H1 (cell line): ENCODE data around the gene PTTG1IP2. TPM values are rescaled to one million over a fixed set of nuclear protein-coding genes. Genes with fewer than 3 reads are reported as not detected.

ENCODE experiments used
- CTCF ChIA-PET: fragments of 300-600 bp; sonication (Branson Sonifier 250); formaldehyde crosslinking; loops from one replicate; lab custom pipeline; 2021; ENCODE audit not compliant: partially characterized antibody; lab: Charles Lee
- POLR2A ChIA-PET: fragments of 300-600 bp; sonication (Branson Sonifier 250); formaldehyde crosslinking; loops from one replicate; lab custom pipeline; 2021; ENCODE audit warnings: inconsistent platforms; ENCODE audit not compliant: partially characterized antibody; lab: Charles Lee
- DNase-seq, 2 experiments: peaks; one replicate each; pipeline versions ENCODE4 v3.0.0 to v3.0.0-alpha.2; 2010 to 2022; ENCODE audit warnings: low spot score in 2 of 2, low read depth in 1 of 2, mixed read lengths in 1 of 2
- FAIRE-seq: peaks from 2 replicates; lab custom pipeline; 2011; peaks lifted over from hg19 to GRCh38; lab: Jason Lieb, UNC
- H2AFZ ChIP-seq: 2 replicates; pipeline ENCODE4 v1.8.1; 2012; ENCODE audit warnings: low read length, inconsistent platforms
- H2AK5ac ChIP-seq: 2 replicates; pipeline ENCODE4 v1.6.1; 2013; ENCODE audit warnings: low read depth, low read length
- H2BK120ac ChIP-seq: replicated peaks from 2 replicates; pipeline ENCODE3; 2013; ENCODE audit warnings: low read depth, low read length, inconsistent platforms
- H2BK12ac ChIP-seq: 2 replicates; pipeline ENCODE4 v1.6.1; 2013; ENCODE audit warnings: low read depth, low read length
- H2BK15ac ChIP-seq: 2 replicates; pipeline ENCODE4 v1.6.1; 2013; ENCODE audit warnings: low read length
- H2BK20ac ChIP-seq: 2 replicates; pipeline ENCODE4 v1.6.1; 2013; ENCODE audit warnings: low read length
- H2BK5ac ChIP-seq: 2 replicates; pipeline ENCODE4 v1.6.1; 2013; ENCODE audit warnings: low read depth, low read length
- H3K14ac ChIP-seq: 2 replicates; pipeline ENCODE4 v1.6.1; 2013; ENCODE audit warnings: inconsistent platforms; ENCODE audit not compliant: insufficient read length
- H3K18ac ChIP-seq: 2 replicates; pipeline ENCODE4 v1.6.1; 2013; ENCODE audit warnings: low read length; ENCODE audit errors: extremely low read depth
- H3K23ac ChIP-seq: 2 replicates; pipeline ENCODE4 v1.6.1; 2013; ENCODE audit warnings: inconsistent platforms; ENCODE audit not compliant: insufficient read length
- H3K23me2 ChIP-seq: 2 replicates; pipeline ENCODE4 v1.6.1; 2013; ENCODE audit warnings: low read depth, low read length
- H3K27ac ChIP-seq: 2 replicates; pipeline ENCODE4 v1.6.1; 2011; ENCODE audit warnings: low read depth, low read length, inconsistent platforms
- H3K27me3 ChIP-seq, 4 experiments: replicated peaks in 1 of 4; 1 replicate in 1 of 4; 2 replicates in 3 of 4; pipeline versions ENCODE4 v1.6.1 to v1.8.1; 2011 to 2013; ENCODE audit warnings: low read length in 3 of 4, mild to moderate bottlenecking in 3 of 4, inconsistent platforms in 2 of 4, mixed read lengths in 2 of 4, moderate library complexity in 1 of 4; ENCODE audit not compliant: control insufficient read depth in 3 of 4, insufficient read depth in 3 of 4; ENCODE audit errors: extremely low read depth in 1 of 4
- H3K36me3 ChIP-seq, 4 experiments: 2 replicates each; pipeline versions ENCODE4 v1.6.1 to v1.8.1; 2011 to 2013; ENCODE audit warnings: mild to moderate bottlenecking in 4 of 4, low read length in 3 of 4, moderate library complexity in 2 of 4, control low read depth in 1 of 4, inconsistent platforms in 1 of 4; ENCODE audit not compliant: insufficient read depth in 4 of 4, control insufficient read depth in 2 of 4
- H3K4ac ChIP-seq: replicated peaks from 2 replicates; pipeline ENCODE3; 2013; ENCODE audit warnings: low read length, low read depth, mixed read lengths, inconsistent platforms; ENCODE audit not compliant: insufficient read length
- H3K4me1 ChIP-seq, 4 experiments: replicated peaks in 1 of 4; 1 replicate in 1 of 4; 2 replicates in 3 of 4; pipeline versions ENCODE4 v1.6.1 to v1.8.1; 2011 to 2013; ENCODE audit warnings: low read length in 3 of 4, inconsistent platforms in 2 of 4, mixed read lengths in 1 of 4; ENCODE audit not compliant: insufficient read depth in 4 of 4, control insufficient read depth in 3 of 4
- H3K4me2 ChIP-seq, 2 experiments: 2 replicates each; pipeline versions ENCODE4 v1.6.1 to v1.8.1; 2011 to 2013; ENCODE audit warnings: low read depth in 2 of 2, low read length in 2 of 2, control low read depth in 1 of 2, inconsistent platforms in 1 of 2, mild to moderate bottlenecking in 1 of 2; ENCODE audit not compliant: insufficient read depth in 1 of 2
- H3K4me3 ChIP-seq, 4 experiments: fragments of 200-600, 300-600 bp in 1 of 4; sonication (generic), shearing (Covaris generic), sonication (Bioruptor Twin) in 1 of 4; 2 replicates each; pipeline versions ENCODE4 v1.5.1 to v1.8.1; 2011 to 2016; ENCODE audit warnings: low read length in 4 of 4, low read depth in 3 of 4, control low read depth in 2 of 4, inconsistent platforms in 2 of 4, mild to moderate bottlenecking in 2 of 4, mixed read lengths in 1 of 4, moderate library complexity in 1 of 4; ENCODE audit not compliant: insufficient read depth in 2 of 4; ENCODE audit errors: extremely low read depth in 1 of 4
- H3K56ac ChIP-seq: replicated peaks from 2 replicates; pipeline ENCODE3; 2013; ENCODE audit warnings: low read depth, mild to moderate bottlenecking, mixed read lengths, low read length, inconsistent platforms; ENCODE audit not compliant: insufficient read length
- H3K79me1 ChIP-seq: 2 replicates; pipeline ENCODE4 v1.6.1; 2013; ENCODE audit warnings: low read depth, low read length, control low read depth
- H3K79me2 ChIP-seq, 2 experiments: 2 replicates each; pipeline versions ENCODE4 v1.6.1 to v1.8.1; 2012 to 2013; ENCODE audit warnings: low read length in 2 of 2, mild to moderate bottlenecking in 2 of 2, inconsistent platforms in 1 of 2; ENCODE audit not compliant: insufficient read depth in 2 of 2, control insufficient read depth in 1 of 2
- H3K9ac ChIP-seq, 4 experiments: replicated peaks in 1 of 4; 1 replicate in 1 of 4; 2 replicates in 3 of 4; pipeline versions ENCODE4 v1.6.1 to v1.8.1; 2011 to 2013; ENCODE audit warnings: low read depth in 3 of 4, low read length in 3 of 4, control low read depth in 2 of 4, mild to moderate bottlenecking in 2 of 4, moderate library complexity in 2 of 4, inconsistent platforms in 1 of 4; ENCODE audit errors: extremely low read depth in 1 of 4
- H3K9me3 ChIP-seq, 2 experiments: 2 replicates each; pipeline versions ENCODE4 v1.6.1 to v1.8.1; 2012 to 2013; ENCODE audit warnings: mild to moderate bottlenecking in 2 of 2, moderate library complexity in 2 of 2, control low read depth in 1 of 2, inconsistent platforms in 1 of 2, low read depth in 1 of 2, low read length in 1 of 2, mixed read lengths in 1 of 2; ENCODE audit not compliant: insufficient read depth in 2 of 2
- H4K20me1 ChIP-seq, 2 experiments: replicated peaks in 1 of 2; 2 replicates each; pipeline versions ENCODE3 to v1.8.1; 2011 to 2013; ENCODE audit warnings: inconsistent platforms in 2 of 2, low read length in 2 of 2, mild to moderate bottlenecking in 1 of 2; ENCODE audit not compliant: insufficient read depth in 2 of 2, control insufficient read depth in 1 of 2
- H4K5ac ChIP-seq: 2 replicates; pipeline ENCODE4 v1.6.1; 2013; ENCODE audit warnings: low read length, low read depth, mixed read lengths, inconsistent platforms; ENCODE audit not compliant: insufficient read length
- H4K8ac ChIP-seq: 2 replicates; pipeline ENCODE4 v1.8.0; 2013; ENCODE audit warnings: mild to moderate bottlenecking, moderate library complexity, low read length, inconsistent platforms; ENCODE audit not compliant: insufficient read depth; ENCODE audit errors: extremely low read depth
- H4K91ac ChIP-seq: replicated peaks from 2 replicates; pipeline ENCODE3; 2013; ENCODE audit warnings: low read length, mixed read lengths, inconsistent platforms; ENCODE audit not compliant: insufficient read length
- BACH1 ChIP-seq: IDR thresholded peaks from 2 replicates; pipeline ENCODE4 v1.6.1; 2012; ENCODE audit warnings: low read length, improper control_type of control experiment
- CTCF ChIP-seq, 3 experiments: IDR thresholded peaks; 1 replicate in 2 of 3; 2 replicates in 1 of 3; pipeline versions ENCODE4 v1.5.1 to v1.6.1; 2011; ENCODE audit warnings: low read length in 3 of 3, mild to moderate bottlenecking in 3 of 3, inconsistent platforms in 2 of 3, low read depth in 1 of 3, moderate library complexity in 1 of 3; ENCODE audit not compliant: insufficient read depth in 1 of 3; ENCODE audit errors: control extremely low read depth in 1 of 3
- NRF1 ChIP-seq: IDR thresholded peaks from 2 replicates; pipeline ENCODE4 v1.6.1; 2011; ENCODE audit warnings: mild to moderate bottlenecking, low read depth, low read length, improper control_type of control experiment
- POLR2A ChIP-seq, 2 experiments: IDR thresholded peaks; 1 replicate in 1 of 2; 2 replicates in 1 of 2; pipeline ENCODE4 v1.6.1; 2011; ENCODE audit warnings: low read depth in 2 of 2, low read length in 2 of 2, mild to moderate bottlenecking in 2 of 2; ENCODE audit errors: control extremely low read depth in 1 of 2
- POU5F1 ChIP-seq: IDR thresholded peaks from 2 replicates; pipeline ENCODE4 v1.6.1; 2011; ENCODE audit warnings: low read depth, mild to moderate bottlenecking, low read length, moderate library complexity
- SIN3A ChIP-seq, 2 experiments: IDR thresholded peaks in 1 of 2; conservative IDR thresholded peaks in 1 of 2; 2 replicates each; pipeline ENCODE4 v1.6.1; 2011 to 2012; ENCODE audit warnings: low read length in 2 of 2, improper control_type of control experiment in 1 of 2, low read depth in 1 of 2, mild to moderate bottlenecking in 1 of 2
- SIRT6 ChIP-seq: IDR thresholded peaks from one replicate; pipeline ENCODE4 v1.7.1; 2012; ENCODE audit warnings: low read length, inconsistent platforms
- TAF1 ChIP-seq: IDR thresholded peaks from 2 replicates; pipeline ENCODE4 v1.6.1; 2011; ENCODE audit warnings: mild to moderate bottlenecking, low read depth, low read length
- TBP ChIP-seq: IDR thresholded peaks from 2 replicates; pipeline ENCODE4 v1.6.1; 2011; ENCODE audit warnings: low read depth, low read length, improper control_type of control experiment
- WGBS, 2 experiments: shearing (Covaris generic) in 1 of 2; methylation state at CpG; one replicate each; pipeline versions ENCODE4 v1.1.6 to v1.1.7; 2013 to 2015; ENCODE audit warnings: low lambda C conversion rate in 2 of 2, mixed read lengths in 2 of 2, inconsistent platforms in 1 of 2, low coverage in 1 of 2, missing lambda C conversion rate in 1 of 2; ENCODE audit not compliant: insufficient replicate concordance in 2 of 2, insufficient coverage in 1 of 2, insufficient read length in 1 of 2; ENCODE audit errors: extremely low coverage in 1 of 2, missing lambda C conversion rate in 1 of 2; 5-methylcytosine and 5-hydroxymethylcytosine counted together
- polyA plus RNA-seq, 7 experiments: library from polyadenylated mRNA; depleted of rRNA in 3 of 7; stranded (reverse) in 5 of 7; unstranded in 2 of 7; fragments of >200 nt in 5 of 7; fragments of 200-250 nt in 2 of 7; gene quantifications; 1 replicate in 5 of 7; 2 replicates in 1 of 7; 4 replicates in 1 of 7; pipeline versions ENCODE4 v1.2.1 to v1.2.3, GENCODE V29; 2011 to 2013; ENCODE audit warnings: missing spikeins in 2 of 7, mixed read lengths in 2 of 7
- total RNA-seq: library from RNA; stranded (reverse); fragmentation: NEBNext Ultra II Directional; extraction: Animal tissue kit (Norgen Biotek cat#: 25700); gene quantifications from 2 replicates; pipeline ENCODE4 v1.2.1, GENCODE V29; 2021

Gene PTTG1IP2
- total and polyA plus RNA-seq, 2 of the 8 experiments (the other 6 are each of a cell fraction or from before 2014, with no cell fraction given): not detected

- no peaks in the 10 kb centered on the region for H3K79me1 ChIP-seq
- no peak overlapping the region for H3K14ac ChIP-seq
- WGBS, 2 experiments: 91% methylated on average over 3 of the region's 3 CpGs; no CpG with 5 or more reads in 1 of the 2 experiments
- TF ChIP-seq CTCF (IDR thresholded peaks at IDR 0.05; ENCODE audit: control extremely low read depth in 1 of 3, insufficient read depth in 1 of 3, low read depth in 1 of 3, low read length in 3 of 3) (no peak), SIRT6 (no peak), BACH1 (no peak), NRF1 (no peak), TBP (no peak), SIN3A (conservative IDR thresholded peaks at IDR 0.05 in 1 of 2, IDR thresholded peaks at IDR 0.05 in 1 of 2; ENCODE audit: low read depth in 1 of 2, low read length in 2 of 2) (no peak), POLR2A (IDR thresholded peaks at IDR 0.05; ENCODE audit: control extremely low read depth in 1 of 2, low read depth in 2 of 2, low read length in 2 of 2) (no peak), TAF1 (no peak), POU5F1 (no peak)
- ChIA-PET POLR2A (no interaction called here), CTCF (no interaction called here)
- no peak overlapping the region for H3K4me2 ChIP-seq
- no peaks in the 10 kb centered on the region for H3K27me3 ChIP-seq
- no peak overlapping the region for H2BK5ac ChIP-seq
- no peak overlapping the region for H3K4me3 ChIP-seq
- H2BK20ac ChIP-seq: no peak overlapping the region
- H2BK15ac ChIP-seq: no peak overlapping the region
- no peak overlapping the region for H4K5ac ChIP-seq
- H3K36me3 ChIP-seq: no peaks in the 10 kb centered on the region
- H4K8ac ChIP-seq: no peak overlapping the region
- H4K91ac ChIP-seq: no peak overlapping the region
- H3K9me3 ChIP-seq: no peaks in the 10 kb centered on the region
- H3K27ac ChIP-seq: no peak overlapping the region
- H2BK120ac ChIP-seq: no peak overlapping the region
- peaks cover 0 to 7% (median 4%) of the 10 kb centered on the region in 4 experiments; a peak in 2 of 7 replicates for H3K4me1 ChIP-seq
- no peaks in the 10 kb centered on the region for H3K79me2 ChIP-seq
- no peak overlapping the region for H3K18ac ChIP-seq
- no peak overlapping the region for H3K4ac ChIP-seq
- no peak overlapping the region for H3K9ac ChIP-seq
- no peaks in the 10 kb centered on the region for H3K23me2 ChIP-seq
- H2BK12ac ChIP-seq: no peak overlapping the region
- H3K56ac ChIP-seq: no peak overlapping the region
- no peak overlapping the region for H3K23ac ChIP-seq
- H2AK5ac ChIP-seq: no peak overlapping the region
- DNase-seq (no peak), FAIRE-seq (no peak)
- no peak overlapping the region for H2AFZ ChIP-seq
- H4K20me1 ChIP-seq: no peaks in the 10 kb centered on the region
These were observed 67.0 kb downstream of the PTTG1IP2 start for GRCh38 chr7:90536449-90536848.
